Effector memory CD4-positive, alpha-beta T cell (primary cell): ENCODE data around the gene PRR16.

Experiments
- DNase-seq, 3 donors: peaks; one replicate each; pipeline ENCODE4 v3.0.0-alpha.2; 2020
- H3K27ac ChIP-seq: 2 replicates; pipeline ENCODE4 v1.7.0; 2013; ENCODE audit warnings: mild to moderate bottlenecking, low read length, moderate library complexity; ENCODE audit not compliant: insufficient read depth, poor library complexity, severe bottlenecking
- H3K27me3 ChIP-seq: replicated peaks from 2 replicates; pipeline ENCODE4 v1.7.0; 2013; ENCODE audit warnings: mild to moderate bottlenecking, low read length; ENCODE audit not compliant: insufficient read depth, control insufficient read depth, poor library complexity, severe bottlenecking
- H3K36me3 ChIP-seq: 2 replicates; pipeline ENCODE4 v1.7.0; 2013; ENCODE audit warnings: mild to moderate bottlenecking, low read length, moderate library complexity; ENCODE audit not compliant: control insufficient read depth, insufficient read depth
- H3K4me1 ChIP-seq: 2 replicates; pipeline ENCODE4 v1.7.0; 2013; ENCODE audit warnings: low read length, mild to moderate bottlenecking; ENCODE audit not compliant: control insufficient read depth, insufficient read depth, poor library complexity, severe bottlenecking
- H3K4me3 ChIP-seq: 2 replicates; pipeline ENCODE4 v1.7.0; 2013; ENCODE audit warnings: low read length, low read depth, mild to moderate bottlenecking; ENCODE audit not compliant: insufficient read depth, poor library complexity, severe bottlenecking
- H3K9me3 ChIP-seq: 2 replicates; pipeline ENCODE4 v1.7.0; 2013; ENCODE audit warnings: mild to moderate bottlenecking, low read length, moderate library complexity; ENCODE audit not compliant: control insufficient read depth

Gene PRR16

DNA sequence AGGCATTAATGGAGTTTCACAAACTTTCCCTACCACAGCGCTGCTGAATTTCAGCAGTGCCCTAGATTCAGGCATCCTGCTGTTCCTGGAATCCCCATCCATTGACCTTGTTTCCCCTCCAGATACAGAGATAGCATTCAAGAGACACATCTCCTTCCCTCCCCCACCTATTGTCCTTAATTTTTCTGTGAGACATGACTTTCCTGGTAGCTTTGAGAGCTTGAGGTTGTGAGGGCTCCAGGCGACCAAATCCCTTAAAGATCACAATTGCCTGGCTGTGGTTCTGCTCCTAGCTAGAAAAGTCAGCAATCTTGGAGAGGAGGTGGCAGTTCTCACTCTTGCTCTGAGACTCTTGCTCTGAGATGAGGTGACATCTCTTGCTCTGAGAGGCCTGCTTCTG lies 48.0 kb downstream of the PRR16 start:
- H3K36me3 ChIP-seq = no peaks in the 10 kb centered on the region
- H3K27me3 ChIP-seq = no peaks in the 10 kb centered on the region
- no peak overlapping the region for H3K4me3 ChIP-seq
- no peaks in the 10 kb centered on the region for H3K9me3 ChIP-seq
- H3K27ac ChIP-seq = no peak overlapping the region
- DNase-seq = no peak
- H3K4me1 ChIP-seq = no peaks in the 10 kb centered on the region

DNA sequence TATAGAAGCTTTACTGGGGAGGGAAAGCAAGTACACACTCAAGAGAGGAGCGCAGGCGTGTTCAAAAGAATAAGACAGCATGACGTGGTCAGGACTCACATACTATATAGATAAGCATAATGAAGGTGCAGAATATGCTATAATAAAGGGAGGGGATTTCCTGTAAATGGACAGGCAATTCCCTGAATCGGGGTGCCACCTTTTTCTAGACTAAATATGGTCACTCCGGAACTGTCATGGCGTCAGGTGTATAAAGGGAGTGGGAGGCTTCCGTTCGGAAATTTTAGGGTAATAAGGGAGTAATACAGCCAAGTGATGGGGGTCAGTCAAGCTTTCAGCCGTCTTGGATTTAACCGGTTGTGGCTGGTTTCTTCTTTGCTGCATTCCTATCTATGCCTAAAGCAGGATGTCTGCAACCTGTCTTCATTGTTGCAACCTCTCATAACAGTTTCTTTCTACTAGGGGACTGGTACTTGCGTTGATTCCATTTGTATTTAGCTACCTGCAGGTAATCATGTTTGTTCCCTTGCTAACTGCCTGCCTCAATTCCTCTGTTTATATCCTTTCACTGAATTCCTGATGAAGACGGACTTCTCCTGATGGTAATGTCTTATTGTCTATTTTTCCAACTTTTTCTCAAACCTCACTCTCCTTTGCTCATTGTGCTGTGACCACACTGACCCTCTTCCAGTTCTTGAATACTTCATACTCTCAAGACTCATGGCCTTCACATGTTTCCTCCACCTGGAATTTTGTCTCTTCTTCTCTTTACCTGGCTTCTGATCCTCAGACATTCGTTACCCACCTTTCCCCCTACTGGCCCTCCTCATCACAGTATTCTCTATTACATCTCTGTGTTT lies 48.9 kb downstream of the PRR16 start:
- H3K4me1 ChIP-seq = no peaks in the 10 kb centered on the region
- H3K36me3 ChIP-seq = no peaks in the 10 kb centered on the region
- H3K27ac ChIP-seq = no peak overlapping the region
- DNase-seq = no peak
- no peaks in the 10 kb centered on the region for H3K9me3 ChIP-seq
- H3K4me3 ChIP-seq = no peak overlapping the region
- no peaks in the 10 kb centered on the region for H3K27me3 ChIP-seq

DNA sequence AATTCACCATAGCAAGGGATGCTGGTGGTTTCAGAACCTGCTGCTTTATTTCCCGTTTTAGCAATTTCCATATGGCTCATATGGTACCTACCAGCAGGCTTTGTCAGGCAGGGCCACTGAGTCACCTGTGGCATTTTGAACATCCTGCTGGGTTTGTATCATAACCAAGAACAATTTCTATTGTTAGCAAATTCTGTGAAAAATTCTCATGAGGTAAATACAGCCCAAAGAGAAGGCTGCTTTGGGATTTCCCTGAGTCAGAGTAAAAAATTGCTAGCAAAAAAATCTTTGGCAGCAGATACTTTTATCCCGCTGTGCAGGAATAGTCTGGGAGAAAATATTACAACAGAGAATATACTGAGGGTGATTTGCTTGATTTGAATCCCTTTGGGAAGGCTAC lies 52.7 kb downstream of the PRR16 start:
- no peaks in the 10 kb centered on the region for H3K9me3 ChIP-seq
- no peak for DNase-seq
- H3K4me3 ChIP-seq = no peak overlapping the region
- no peaks in the 10 kb centered on the region for H3K27me3 ChIP-seq
- H3K27ac ChIP-seq = no peak overlapping the region
- no peaks in the 10 kb centered on the region for H3K36me3 ChIP-seq
- H3K4me1 ChIP-seq = no peaks in the 10 kb centered on the region

DNA sequence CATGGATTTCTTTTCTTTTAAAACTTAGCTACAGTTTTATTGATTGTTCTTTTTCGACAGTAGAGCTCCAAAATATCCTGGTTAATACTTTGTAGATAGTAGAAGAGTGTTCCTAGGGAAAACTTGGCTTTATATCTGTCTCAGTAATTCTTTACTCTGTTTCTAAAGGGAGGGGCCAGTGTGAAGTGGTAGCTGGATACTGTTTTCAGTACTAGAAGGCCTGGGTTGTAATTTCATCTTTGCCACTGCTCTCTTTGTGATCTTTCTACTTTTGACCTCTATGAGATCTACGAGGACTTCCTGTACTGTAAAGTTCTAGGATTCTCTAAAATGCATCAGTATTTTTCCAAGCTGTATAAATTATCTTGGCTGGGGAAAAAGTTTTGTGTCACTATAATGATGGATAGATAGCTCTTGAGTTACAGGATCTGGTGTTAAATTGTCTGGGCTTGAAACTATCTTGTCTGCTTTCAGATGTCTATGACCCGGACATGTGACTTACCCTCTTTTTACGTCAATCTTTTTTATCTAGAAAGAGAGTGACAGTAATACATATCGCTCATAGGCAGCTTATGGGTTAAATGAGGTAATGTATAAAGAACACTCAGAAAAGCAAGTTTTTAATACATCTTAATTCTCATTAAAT lies 53.6 kb downstream of the PRR16 start:
- Histone ChIP-seq H3K36me3 (no peaks in the 10 kb centered on the region), H3K9me3 (no peaks in the 10 kb centered on the region), H3K4me1 (no peaks in the 10 kb centered on the region), H3K27ac (no peak overlapping the region), H3K27me3 (no peaks in the 10 kb centered on the region), H3K4me3 (no peak overlapping the region)
- DNase-seq = no peak

DNA sequence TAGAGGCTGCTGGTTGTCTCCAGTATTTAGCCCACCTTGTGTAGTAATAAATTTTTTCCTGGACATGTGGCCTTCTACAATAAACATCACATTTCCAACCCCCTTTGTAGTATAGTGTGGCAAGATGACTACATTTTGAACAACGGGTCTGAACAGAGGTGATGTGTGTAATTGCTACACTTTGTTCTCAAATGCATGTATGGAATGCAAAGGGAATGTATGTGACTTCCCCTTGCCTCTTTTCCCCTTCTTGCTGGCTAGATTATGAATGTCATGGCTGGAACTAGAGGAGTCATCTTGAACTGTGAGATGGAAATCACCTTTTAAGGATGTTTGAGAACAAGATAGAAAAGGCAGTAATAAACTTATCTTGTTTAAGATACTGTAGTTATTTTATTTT lies 54.5 kb downstream of the PRR16 start:
- Histone ChIP-seq H3K4me3 (no peak overlapping the region), H3K4me1 (no peaks in the 10 kb centered on the region), H3K36me3 (no peaks in the 10 kb centered on the region), H3K9me3 (no peaks in the 10 kb centered on the region), H3K27ac (no peak overlapping the region), H3K27me3 (no peaks in the 10 kb centered on the region)
- no peak for DNase-seq

DNA sequence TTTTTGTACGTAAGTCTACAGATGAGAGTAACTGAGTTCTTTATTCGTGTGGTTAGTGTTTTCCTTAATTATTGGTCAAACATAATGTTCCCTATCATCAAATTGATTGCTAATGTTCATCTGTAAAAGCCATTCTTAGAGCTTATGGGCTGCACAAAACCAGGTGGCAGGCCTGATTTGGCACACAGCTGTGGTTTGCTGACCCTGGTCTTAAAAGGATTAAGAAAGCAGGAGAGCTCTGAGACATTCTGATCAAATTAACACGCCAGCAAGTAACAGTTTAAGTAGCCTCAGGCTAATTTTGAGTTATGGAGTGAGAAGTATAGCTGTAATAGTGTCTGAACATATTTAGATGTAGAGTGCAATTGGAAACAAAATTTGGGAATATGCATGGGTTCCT lies 63.2 kb downstream of the PRR16 start:
- Histone ChIP-seq H3K4me3 (no peak overlapping the region), H3K36me3 (no peaks in the 10 kb centered on the region), H3K4me1 (no peaks in the 10 kb centered on the region), H3K9me3 (no peaks in the 10 kb centered on the region), H3K27ac (no peak overlapping the region), H3K27me3 (no peaks in the 10 kb centered on the region)
- DNase-seq = no peak

DNA sequence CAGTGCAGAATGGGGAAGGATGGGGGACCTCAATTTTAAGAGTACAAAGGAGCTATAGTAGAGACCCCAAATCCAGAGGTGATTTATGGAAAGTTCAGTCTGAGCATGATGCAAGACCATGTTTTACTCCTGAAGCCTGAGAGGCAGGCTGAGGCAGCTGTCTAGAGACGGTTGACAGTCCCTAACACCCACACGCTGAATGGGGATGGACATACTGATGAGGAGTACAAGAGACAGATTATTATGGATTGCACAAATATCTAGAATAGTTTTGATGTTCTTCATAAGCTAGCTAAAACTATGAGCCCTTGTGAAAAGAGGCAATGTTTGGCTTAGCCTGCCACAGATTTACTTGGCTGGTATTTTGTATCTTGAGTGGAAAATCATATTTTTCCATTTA lies 64.5 kb downstream of the PRR16 start:
- H3K4me3 ChIP-seq = no peak overlapping the region
- no peaks in the 10 kb centered on the region for H3K4me1 ChIP-seq
- no peaks in the 10 kb centered on the region for H3K9me3 ChIP-seq
- no peak overlapping the region for H3K27ac ChIP-seq
- DNase-seq = no peak
- H3K27me3 ChIP-seq = no peaks in the 10 kb centered on the region
- no peaks in the 10 kb centered on the region for H3K36me3 ChIP-seq

DNA sequence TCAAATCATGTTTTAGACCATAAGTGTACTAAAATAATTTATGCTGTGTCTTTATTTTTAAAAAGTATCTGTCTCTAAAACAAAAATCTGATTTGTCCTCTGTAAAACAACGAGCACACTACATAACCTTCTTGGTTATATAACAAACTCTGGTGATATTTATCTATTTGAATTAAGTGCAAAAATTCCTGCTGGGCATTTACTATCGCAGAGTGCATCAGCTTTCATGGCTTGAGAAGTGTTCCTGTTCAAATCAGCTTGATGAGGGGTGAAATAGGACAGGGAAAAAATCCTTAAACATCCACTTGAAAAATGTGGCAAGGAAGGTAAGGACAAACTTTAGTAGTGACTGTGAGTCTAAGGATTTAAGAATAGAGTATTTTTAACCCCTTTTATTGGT lies 65.3 kb downstream of the PRR16 start:
- Histone ChIP-seq H3K4me1 (no peaks in the 10 kb centered on the region), H3K36me3 (no peaks in the 10 kb centered on the region), H3K27ac (no peak overlapping the region), H3K4me3 (no peak overlapping the region), H3K9me3 (no peaks in the 10 kb centered on the region), H3K27me3 (no peaks in the 10 kb centered on the region)
- DNase-seq = no peak

DNA sequence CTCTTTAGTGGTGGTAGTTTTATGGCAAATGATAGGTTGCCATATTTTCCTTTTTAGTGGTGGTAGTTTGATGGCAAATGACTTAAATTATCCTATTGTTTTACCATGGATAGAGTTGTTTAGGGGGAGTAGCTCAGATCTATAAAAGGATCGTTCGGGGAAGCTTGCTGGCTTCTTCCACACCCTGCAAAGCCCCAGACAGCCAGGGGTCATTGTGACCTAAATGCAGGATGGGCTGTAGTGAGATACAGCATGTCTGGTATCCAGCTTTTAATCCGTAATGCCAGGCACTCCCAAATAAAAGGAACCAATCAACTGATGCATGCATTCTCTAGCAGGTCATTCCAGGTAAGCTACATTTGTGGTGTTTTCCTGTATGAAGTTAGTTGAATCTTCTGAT lies 67.1 kb downstream of the PRR16 start:
- Histone ChIP-seq H3K9me3 (no peaks in the 10 kb centered on the region), H3K27me3 (no peaks in the 10 kb centered on the region), H3K4me3 (no peak overlapping the region), H3K36me3 (no peaks in the 10 kb centered on the region), H3K27ac (no peak overlapping the region), H3K4me1 (no peaks in the 10 kb centered on the region)
- DNase-seq = no peak

DNA sequence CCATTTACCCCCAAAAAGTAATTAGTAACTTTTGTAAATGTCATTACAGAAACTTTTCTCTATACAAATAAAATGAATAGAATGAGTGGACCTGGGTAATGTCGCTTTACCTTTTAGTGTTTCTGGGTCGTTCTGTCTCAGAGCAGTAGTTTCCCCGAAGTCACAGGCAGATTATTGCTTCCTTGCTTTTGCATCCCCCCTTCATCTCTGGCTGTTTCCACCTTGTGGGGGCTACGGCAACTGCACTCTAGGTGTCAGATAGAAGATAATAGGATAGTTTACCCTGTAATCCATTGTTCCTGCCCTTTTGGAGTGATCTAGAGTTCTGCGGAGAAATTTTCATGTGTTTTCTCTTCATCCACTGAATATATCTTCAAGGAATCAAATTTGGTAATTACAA lies 68.7 kb downstream of the PRR16 start:
- no peak for DNase-seq
- Histone ChIP-seq H3K27me3 (no peaks in the 10 kb centered on the region), H3K4me3 (no peak overlapping the region), H3K27ac (no peak overlapping the region), H3K4me1 (no peaks in the 10 kb centered on the region), H3K9me3 (no peaks in the 10 kb centered on the region), H3K36me3 (no peaks in the 10 kb centered on the region)
